Right lung (tissue), 5 donors: ENCODE measurements around the gene GOLGA8S. TPM values are rescaled to one million over a fixed set of nuclear protein-coding genes. Genes with fewer than 3 reads are reported as not detected.
"Not testable (repeated sequence)": the region's sequence is repeated elsewhere in the genome, so short reads cannot be mapped to it uniquely, and the experiment has no call there.

Source experiments
- DNase-seq, 2 donors: peaks; one replicate each; pipeline ENCODE4 v3.0.0-alpha.2; 2013
- polyA plus RNA-seq, 5 donors: library from polyadenylated mRNA; unstranded; fragments of 120-200 nt; gene quantifications; one replicate each; pipeline versions ENCODE4 v1.2.1 to v1.2.3, GENCODE V29; 2013; ENCODE audit warnings: inconsistent platforms in 1 of 5, low replicate concordance in 1 of 5; ENCODE audit not compliant: insufficient read length in 5 of 5, insufficient read depth in 1 of 5

The GOLGA8S gene
- polyA plus RNA-seq, 5 donors, result 1.2 to 2.5 (median 1.4) TPM

DNA sequence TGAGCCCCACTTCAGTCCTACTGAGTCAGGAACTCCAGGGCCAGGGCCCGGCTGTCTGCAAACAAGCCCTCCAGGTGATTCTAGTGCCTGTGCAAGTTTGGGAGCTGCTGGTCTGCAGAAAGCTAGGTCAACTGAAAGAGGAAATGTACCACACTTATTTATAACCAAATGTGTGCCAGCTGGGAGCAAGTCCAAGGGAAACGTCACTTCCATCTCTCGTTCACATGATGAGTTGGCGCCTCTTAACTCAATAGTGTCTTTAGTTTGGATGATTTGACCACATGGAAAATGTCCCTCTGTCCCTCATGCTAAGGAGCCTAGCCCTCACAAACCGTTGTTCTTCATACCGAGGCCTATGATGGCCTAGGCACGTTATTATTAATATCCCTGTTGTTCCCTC, 43.2 kb downstream of the GOLGA8S start:
- no peak for DNase-seq

DNA sequence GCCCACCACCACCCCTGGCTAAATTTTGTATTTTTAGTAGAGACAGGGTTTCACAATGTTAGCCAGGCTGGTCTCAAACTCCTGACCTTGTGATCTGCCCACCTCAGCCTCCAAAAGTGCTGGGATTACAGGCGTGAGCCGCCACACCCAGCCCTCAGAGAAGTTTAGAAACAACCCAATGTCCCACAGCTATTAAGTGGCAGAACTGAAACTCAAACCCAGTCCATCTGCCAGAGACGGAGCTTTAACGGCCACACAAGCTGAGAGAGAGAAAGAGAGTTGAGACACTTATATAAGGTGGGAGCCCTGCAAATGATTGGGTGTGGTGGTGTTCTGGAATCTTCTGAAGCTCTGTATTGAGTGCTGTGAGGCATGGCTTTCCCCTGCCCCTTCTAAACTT, 43.8 kb downstream of the GOLGA8S start:
- not testable (repeated sequence) for DNase-seq

DNA sequence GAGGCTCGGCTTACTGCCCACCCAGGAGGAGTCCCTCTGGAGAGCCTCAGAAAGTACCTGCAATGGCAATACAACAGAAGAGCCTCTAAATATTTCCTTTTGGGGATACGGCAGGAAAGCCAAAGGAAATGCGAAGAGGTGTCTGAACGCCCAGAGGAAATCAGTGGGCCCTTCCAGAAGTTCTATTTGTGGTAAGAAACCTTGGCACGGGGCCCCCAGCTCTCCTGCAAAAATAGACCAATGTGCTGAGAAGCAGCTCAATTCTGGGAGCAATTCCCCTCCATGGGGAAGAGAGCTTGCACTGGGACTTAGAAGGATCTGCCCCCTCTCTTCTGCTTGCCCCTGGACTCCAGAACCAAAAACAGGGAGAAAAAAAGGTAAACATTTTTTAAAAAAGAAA, 44.7 kb downstream of the GOLGA8S start:
- DNase-seq, result not testable (repeated sequence)

DNA sequence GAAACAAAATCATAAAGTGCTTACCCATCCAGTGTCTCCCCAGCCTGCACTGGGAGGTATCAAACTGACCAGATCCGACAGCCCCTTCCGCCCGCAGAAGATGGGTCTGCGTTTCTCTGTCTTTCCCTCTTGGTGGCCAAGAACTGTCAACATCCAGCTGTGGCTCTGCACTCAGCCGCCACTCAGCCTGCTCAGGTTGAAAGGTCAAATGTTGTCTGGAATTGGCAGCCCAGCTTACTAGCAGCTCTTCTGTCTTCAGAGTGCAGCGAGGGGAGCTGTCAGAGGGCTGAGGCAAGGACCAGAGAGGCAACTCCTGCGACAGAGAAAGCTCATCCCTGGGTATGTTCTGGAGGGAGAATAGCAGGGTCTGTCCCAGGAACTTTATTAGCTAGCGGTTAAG, 47.1 kb downstream of the GOLGA8S start:
- peak in 1 of 2 donors; percentile 38 for DNase-seq

DNA sequence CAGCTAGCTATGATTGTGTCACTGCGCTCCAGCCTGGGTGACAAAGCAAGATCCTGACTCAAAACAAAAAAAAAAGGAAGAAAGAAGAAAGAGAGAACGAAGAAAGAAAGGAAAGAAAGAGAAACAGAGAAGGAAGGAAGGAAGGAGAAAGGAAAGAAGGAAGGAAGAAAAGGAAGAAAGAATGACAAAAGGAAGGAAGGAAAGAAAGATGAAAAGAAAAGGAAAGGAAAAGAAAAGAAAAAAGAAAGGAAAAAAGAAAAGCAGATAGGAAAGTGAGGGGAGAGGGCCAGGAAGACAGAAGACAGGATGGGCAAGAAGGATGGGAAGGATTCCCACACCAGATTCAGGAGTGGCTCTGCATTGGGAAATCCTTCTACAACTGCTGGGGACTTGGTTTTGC, 47.6 kb downstream of the GOLGA8S start:
- no peak for DNase-seq

DNA sequence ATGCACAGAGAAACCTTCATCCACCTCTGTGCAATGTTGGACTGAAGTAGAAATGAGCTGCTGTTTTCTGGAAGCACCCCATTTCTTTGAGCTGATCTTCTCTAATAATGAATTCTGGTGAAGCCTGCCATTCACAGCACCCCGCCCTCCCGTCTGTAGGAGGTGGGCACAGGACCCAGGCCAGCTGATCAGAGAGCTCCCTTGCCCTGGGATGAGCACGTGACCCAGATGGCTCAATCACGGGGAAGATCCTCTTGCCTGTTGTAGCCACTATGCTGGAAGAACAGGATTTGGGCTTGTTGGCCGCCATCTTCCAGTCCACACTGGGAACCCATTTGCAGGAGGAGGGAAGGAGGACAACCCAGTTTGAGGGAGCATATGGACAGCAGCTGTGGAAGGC, 48.0 kb downstream of the GOLGA8S start:
- DNase-seq, result no peak

DNA sequence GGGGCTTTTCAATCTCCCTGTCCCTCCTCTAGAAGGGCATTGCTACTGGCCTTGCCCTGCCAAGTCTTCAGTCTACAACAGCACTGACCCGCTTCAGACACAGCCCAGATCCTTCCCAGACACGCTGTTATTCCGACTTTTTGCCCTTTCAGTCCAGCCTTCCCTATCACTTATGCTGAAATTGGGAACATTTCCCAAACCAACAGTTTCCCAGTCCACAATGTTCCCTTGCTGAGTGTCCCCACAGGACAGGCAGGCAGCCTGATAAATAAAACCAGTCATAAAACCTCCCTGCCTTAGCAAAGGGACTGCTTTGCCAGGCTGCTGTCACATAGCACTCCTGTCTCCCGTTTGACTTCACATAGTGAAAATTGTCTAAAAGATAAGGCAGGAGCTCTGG, 49.0 kb downstream of the GOLGA8S start:
- peak; percentile 63 for DNase-seq

DNA sequence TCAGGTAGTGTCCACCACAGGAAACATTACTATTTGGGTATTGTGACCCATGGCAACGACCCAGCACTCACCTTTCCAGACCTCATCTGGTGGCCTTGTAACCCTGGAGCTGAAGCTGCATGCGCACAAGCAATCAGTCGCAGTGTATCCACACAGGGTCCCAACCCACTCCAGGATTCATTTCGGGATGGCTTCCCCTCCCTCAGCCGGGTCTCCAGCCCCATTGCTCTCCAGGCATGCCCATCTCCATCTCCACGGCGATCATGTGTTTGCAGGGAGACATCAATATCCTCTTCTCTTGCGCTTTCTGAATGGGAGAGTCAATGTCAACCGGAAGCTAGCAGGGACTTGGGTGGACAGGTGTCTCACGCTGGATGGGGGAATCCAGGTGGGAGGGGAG, 57.3 kb downstream of the GOLGA8S start:
- no peak for DNase-seq

DNA sequence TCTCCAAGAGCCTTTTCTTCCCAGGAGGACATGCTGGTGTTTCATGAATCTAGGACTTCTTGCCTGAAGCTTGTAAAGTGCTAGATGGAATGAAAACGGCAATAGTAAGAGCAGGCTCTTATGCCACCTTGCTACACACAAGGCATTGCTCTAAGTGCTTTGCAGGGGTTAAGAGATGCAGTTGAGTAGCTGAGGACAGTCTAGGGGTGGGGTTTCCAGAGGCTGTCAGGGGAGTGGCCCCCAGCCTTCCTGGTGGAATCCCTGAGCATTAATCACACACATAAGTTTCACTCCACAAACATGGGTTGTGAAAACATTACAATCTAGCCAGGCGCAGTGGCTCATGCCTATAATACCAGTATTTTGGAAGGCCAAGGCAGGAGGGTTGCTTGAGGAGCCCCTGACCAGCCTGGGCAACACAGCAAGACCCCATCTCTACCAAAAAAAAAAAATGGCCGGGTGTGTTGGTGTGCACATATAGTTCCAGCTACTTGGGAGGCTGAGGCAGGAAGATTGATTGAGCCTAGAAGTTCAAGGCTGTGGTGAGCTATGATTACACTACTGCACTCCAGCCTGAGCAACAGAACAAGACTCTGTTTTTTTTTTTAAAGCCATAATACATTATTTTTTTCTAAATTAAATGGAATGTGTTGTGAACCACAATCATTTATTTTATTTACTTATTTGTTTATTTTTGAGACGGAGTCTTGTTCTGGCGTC, 58.5 kb downstream of the GOLGA8S start:
- not testable (repeated sequence) for DNase-seq

Other genes starting within 250 kb of the GOLGA8S start
- not detected for gene GOLGA6L1, start 217.9 kb upstream of the GOLGA8S start, polyA plus RNA-seq
- gene GOLGA6L26, start 20.6 kb upstream of the GOLGA8S start, polyA plus RNA-seq, result not detected
- not detected for gene GOLGA6L2, start 92.5 kb downstream of the GOLGA8S start, polyA plus RNA-seq
- gene MKRN3, start 210.9 kb downstream of the GOLGA8S start, polyA plus RNA-seq, result 10 to 100 TPM in 1 of 5 donors, 1 to 10 TPM in 2, under 1 TPM in 2; 0.27 to 12.3 (median 1.3) TPM